Caco-2 (cell line): ENCODE results near the gene MGMT. TPM values are rescaled to one million over a fixed set of nuclear protein-coding genes. Genes with fewer than 3 reads are reported as not detected.

Experiments used
- BruUV-seq: library from RNA; stranded (reverse); fragments of 400-500 nt; replicated peaks from 2 replicates; lab custom pipeline; 2021; lab: Mats Ljungman, UMichigan
- CTCF ChIA-PET: fragments of 300-600 bp; sonication (Branson Sonifier 250); formaldehyde crosslinking; loops from one replicate; lab custom pipeline; 2022; ENCODE audit warnings: antibody characterized with exemption; lab: Charles Lee
- POLR2A ChIA-PET: fragments of 300-600 bp; sonication (Branson Sonifier 250); formaldehyde crosslinking; loops from one replicate; lab custom pipeline; 2022; ENCODE audit warnings: antibody characterized with exemption; lab: Charles Lee
- DNase-seq, 2 experiments: peaks; one replicate each; pipeline versions ENCODE4 v3.0.0 to v3.0.0-alpha.2; 2020 to 2022
- H3K27me3 ChIP-seq: replicated peaks from 2 replicates; pipeline ENCODE4 v1.6.0; 2011; ENCODE audit warnings: low read length; ENCODE audit not compliant: control insufficient read depth, insufficient read depth
- H3K36me3 ChIP-seq: 2 replicates; pipeline ENCODE4 v1.5.1; 2011; ENCODE audit warnings: low read length; ENCODE audit not compliant: control insufficient read depth, insufficient read depth
- H3K4me1 ChIP-seq: fragments of 250-450 bp; sonication (Bioruptor Pico); 2 replicates; pipeline ENCODE4 v1.5.1; 2020; ENCODE audit warnings: mild to moderate bottlenecking
- H3K4me3 ChIP-seq: 2 replicates; pipeline ENCODE4 v1.5.1; 2011; ENCODE audit warnings: low read depth, mild to moderate bottlenecking, control low read depth, low read length
- H3K9me3 ChIP-seq: fragments of 250-450 bp; sonication (Bioruptor Pico); 2 replicates; pipeline ENCODE4 v1.5.1; 2020; ENCODE audit warnings: mild to moderate bottlenecking, moderate library complexity
- H3K27ac Mint-ChIP-seq: one replicate; pipeline ENCODE4 v1.8.0; 2022; ENCODE audit warnings: mixed read lengths; ENCODE audit not compliant: unreplicated experiment
- H3K27me3 Mint-ChIP-seq: one replicate; pipeline ENCODE4 v1.8.0; 2022; ENCODE audit warnings: mixed read lengths; ENCODE audit not compliant: insufficient read depth, unreplicated experiment
- H3K36me3 Mint-ChIP-seq: one replicate; pipeline ENCODE4 v1.8.0; 2022; ENCODE audit warnings: mild to moderate bottlenecking, mixed read lengths; ENCODE audit not compliant: insufficient read depth, unreplicated experiment
- H3K4me1 Mint-ChIP-seq: one replicate; pipeline ENCODE4 v1.8.0; 2022; ENCODE audit warnings: low read depth, mixed read lengths; ENCODE audit not compliant: unreplicated experiment
- H3K4me3 Mint-ChIP-seq: one replicate; pipeline ENCODE4 v1.8.0; 2022; ENCODE audit warnings: mild to moderate bottlenecking, moderate library complexity, mixed read lengths; ENCODE audit not compliant: unreplicated experiment
- H3K9me3 Mint-ChIP-seq: one replicate; pipeline ENCODE4 v1.8.0; 2022; ENCODE audit warnings: mixed read lengths; ENCODE audit not compliant: unreplicated experiment
- CTCF ChIP-seq, 2 experiments: fragments of 200-600 bp in 1 of 2; IDR thresholded peaks; 1 replicate in 1 of 2; 2 replicates in 1 of 2; pipeline versions ENCODE4 v1.5.1 to v1.8.0; 2011 to 2022; ENCODE audit warnings: antibody characterized with exemption in 1 of 2, control low read depth in 1 of 2, inconsistent platforms in 1 of 2, low read depth in 1 of 2, low read length in 1 of 2, mild to moderate bottlenecking in 1 of 2, moderate library complexity in 1 of 2; ENCODE audit not compliant: insufficient read depth in 1 of 2, severe bottlenecking in 1 of 2, unreplicated experiment in 1 of 2
- intact Hi-C: fragments of 100-400 bp; cut with micrococcal nuclease; formaldehyde crosslinking; loops from one replicate; pipeline ENCODE4 v1.10.0; 2022; ENCODE audit not compliant: unreplicated experiment
- total RNA-seq: library from RNA; stranded (reverse); gene quantifications from 2 replicates; pipeline ENCODE4 v1.2.3, GENCODE V29; 2022

MGMT gene
- total RNA-seq, 1 experiment from 2014 or later: 57.0 TPM

- no peaks in the 10 kb centered on the region for H3K36me3 ChIP-seq
- no peak for TF ChIP-seq CTCF (IDR thresholded peaks at IDR 0.05; ENCODE audit: insufficient read depth in 1 of 2, low read depth in 1 of 2, low read length in 1 of 2, severe bottlenecking in 1 of 2, unreplicated experiment in 1 of 2)
- DNase-seq: no peak
- Mint-ChIP-seq H3K4me3 (no peak overlapping the region), H3K36me3 (peaks cover 8% of the 10 kb centered on the region), H3K4me1 (peaks cover 20% of the 10 kb centered on the region), H3K9me3 (peaks cover 3% of the 10 kb centered on the region), H3K27ac (no peak overlapping the region), H3K27me3 (no peaks in the 10 kb centered on the region)
- no peak overlapping the region for H3K4me3 ChIP-seq
- ChIA-PET CTCF (no interaction called here), POLR2A (no interaction called here)
- H3K27me3 ChIP-seq: no peaks in the 10 kb centered on the region
- peaks cover 2% of the 10 kb centered on the region; the same call in 1 of the 2 replicates for H3K9me3 ChIP-seq
- H3K4me1 ChIP-seq: peaks cover 4% of the 10 kb centered on the region; the same call in 1 of the 2 replicates
- no TSS peak for BruUV-seq
- intact Hi-C loops: no loop called here
Observed at GRCh38 chr10:129628823-129629222, 161.8 kb downstream of the MGMT start.

DNA sequence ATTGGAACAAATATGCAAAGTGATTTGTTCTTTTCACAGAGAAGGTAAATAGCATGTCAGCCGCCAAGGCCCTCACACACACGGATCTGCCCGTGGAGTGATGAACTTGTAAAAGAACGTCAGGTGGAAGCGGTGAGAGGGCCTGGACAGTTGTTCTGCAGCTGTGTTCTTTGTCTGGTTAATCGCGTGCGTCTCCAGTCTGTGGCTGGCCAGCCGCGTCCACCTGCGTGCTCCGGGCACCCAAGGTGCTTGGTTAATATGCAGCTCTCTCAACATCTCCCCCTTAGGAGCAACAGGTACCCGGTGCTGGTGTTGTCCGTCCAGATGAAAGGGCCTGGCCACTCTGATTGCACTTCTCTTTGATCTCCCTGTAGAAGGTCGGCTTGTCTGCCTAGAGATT lies 162.9 kb downstream of the MGMT start:
- no peaks in the 10 kb centered on the region for H3K27me3 ChIP-seq
- no peaks in the 10 kb centered on the region for H3K36me3 ChIP-seq
- ChIA-PET CTCF (no interaction called here), POLR2A (no interaction called here)
- Mint-ChIP-seq H3K36me3 (peaks cover 8% of the 10 kb centered on the region), H3K9me3 (peaks cover 14% of the 10 kb centered on the region), H3K4me1 (peaks cover 14% of the 10 kb centered on the region), H3K27ac (no peak overlapping the region), H3K27me3 (no peaks in the 10 kb centered on the region), H3K4me3 (no peak overlapping the region)
- no peak for DNase-seq
- no peak overlapping the region for H3K4me3 ChIP-seq
- intact Hi-C loops: no loop called here
- no peak for TF ChIP-seq CTCF (IDR thresholded peaks at IDR 0.05; ENCODE audit: insufficient read depth in 1 of 2, low read depth in 1 of 2, low read length in 1 of 2, severe bottlenecking in 1 of 2, unreplicated experiment in 1 of 2)
- H3K4me1 ChIP-seq: no peaks in the 10 kb centered on the region; the same call in 1 of the 2 replicates
- BruUV-seq: no TSS peak
- peaks cover 2% of the 10 kb centered on the region; the same call in 1 of the 2 replicates for H3K9me3 ChIP-seq

DNA sequence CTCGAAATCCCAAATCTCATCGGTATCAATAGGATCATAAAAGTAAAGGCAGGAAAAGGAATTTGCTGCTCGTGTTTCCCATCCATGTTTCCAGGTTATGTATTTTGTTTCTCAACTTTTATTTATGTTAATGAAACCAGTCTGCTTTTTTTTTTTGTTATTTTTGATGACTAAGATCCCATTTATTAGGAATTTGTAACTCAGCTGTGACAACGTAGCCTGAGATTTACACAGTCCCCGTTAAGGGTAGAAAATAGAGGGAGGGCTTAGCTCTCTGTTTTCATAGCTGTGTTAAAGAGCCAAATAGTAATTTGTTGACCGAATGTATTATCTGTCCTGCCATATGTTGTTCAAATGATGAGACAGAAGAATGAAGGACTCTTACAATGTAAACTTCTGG lies 164.0 kb downstream of the MGMT start:
- no peaks in the 10 kb centered on the region for H3K27me3 Mint-ChIP-seq

More for the DNA sequence above, 164.0 kb downstream of the MGMT start:
- Histone ChIP-seq H3K9me3 (peaks cover 2% of the 10 kb centered on the region; the same call in 1 of the 2 replicates), H3K4me1 (no peaks in the 10 kb centered on the region), H3K36me3 (no peaks in the 10 kb centered on the region), H3K27me3 (no peaks in the 10 kb centered on the region), H3K4me3 (no peak overlapping the region)
- no peak for TF ChIP-seq CTCF (IDR thresholded peaks at IDR 0.05; ENCODE audit: insufficient read depth in 1 of 2, low read depth in 1 of 2, low read length in 1 of 2, severe bottlenecking in 1 of 2, unreplicated experiment in 1 of 2)
- H3K9me3 Mint-ChIP-seq: peaks cover 21% of the 10 kb centered on the region
- H3K27ac Mint-ChIP-seq: peak overlapping the region; percentile 8
- H3K36me3 Mint-ChIP-seq: peaks cover 8% of the 10 kb centered on the region
- no TSS peak for BruUV-seq
- H3K4me3 Mint-ChIP-seq: no peak overlapping the region
- peaks cover 13% of the 10 kb centered on the region for H3K4me1 Mint-ChIP-seq
- ChIA-PET CTCF (no interaction called here), POLR2A (no interaction called here)
- intact Hi-C loops: no loop called here
- DNase-seq: no peak
